Upper lobe of left lung (tissue), 4 donors: Measurements from ENCODE around the gene CLDN2.
"Not testable (repeated sequence)": the region's sequence is repeated elsewhere in the genome, so short reads cannot be mapped to it uniquely, and the experiment has no call there.

Source experiments
- CTCF ChIP-seq, 6 experiments: fragments of 450-650 bp in 4 of 6; fragments of 200-600 bp in 2 of 6; sonication (generic) in 2 of 6; IDR thresholded peaks; one replicate each; pipeline ENCODE4 v1.5.1; 2016 to 2019; ENCODE audit warnings: antibody characterized with exemption in 6 of 6
- POLR2A ChIP-seq, 4 donors: fragments of 450-650 bp; IDR thresholded peaks; one replicate each; pipeline ENCODE4 v1.5.1; 2016 to 2017; ENCODE audit warnings: antibody characterized with exemption in 4 of 4, mild to moderate bottlenecking in 2 of 4
- POLR2AphosphoS5 ChIP-seq, 2 donors: sonication (generic); formaldehyde crosslinking; IDR thresholded peaks; one replicate each; pipeline ENCODE4 v1.5.1; 2017; ENCODE audit warnings: antibody characterized with exemption in 2 of 2

GRCh38 chrX:106872796-106873195 is 47.4 kb upstream of the CLDN2 start:
- TF ChIP-seq CTCF, POLR2A, POLR2AphosphoS5 (IDR thresholded peaks at IDR 0.05): not testable (repeated sequence)
